ENCODE data around the gene RAD51B. TPM values are rescaled to one million over a fixed set of nuclear protein-coding genes. Genes with fewer than 3 reads are reported as not detected.

The RAD51B gene
- total RNA-seq, 1 experiment from 2014 or later: 23.3 TPM

GRCh38 chr14:68499451-68499850 lies 679.9 kb downstream of the RAD51B start:
- Histone ChIP-seq H3K36me3 (ENCODE audit: insufficient read depth, low read length, poor library complexity, severe bottlenecking) (no peaks in the 10 kb centered on the region), H3K9me3 (ENCODE audit: low read depth, low read length, poor library complexity, severe bottlenecking) (no peaks in the 10 kb centered on the region), H3K4me1 (ENCODE audit: insufficient read depth, low read length, poor library complexity, severe bottlenecking) (peaks cover 4% of the 10 kb centered on the region), H3K27ac (ENCODE audit: low read depth, low read length, poor library complexity, severe bottlenecking) (no peak overlapping the region), H3K4me3 (ENCODE audit: low read depth, low read length, poor library complexity, severe bottlenecking) (no peak overlapping the region), H3K27me3 (replicated peaks; ENCODE audit: insufficient read depth, low read depth, low read length, poor library complexity) (no peaks in the 10 kb centered on the region)
- ChIA-PET CTCF (no interaction called here), POLR2A (ENCODE audit: low non-redundant PET) (no interaction called here)
- no peak for TF ChIP-seq EZH2 (IDR thresholded peaks at IDR 0.05; ENCODE audit: borderline replicate concordance, low read depth, low read length, poor library complexity, severe bottlenecking)
- TF ChIP-seq, protein P1, sequence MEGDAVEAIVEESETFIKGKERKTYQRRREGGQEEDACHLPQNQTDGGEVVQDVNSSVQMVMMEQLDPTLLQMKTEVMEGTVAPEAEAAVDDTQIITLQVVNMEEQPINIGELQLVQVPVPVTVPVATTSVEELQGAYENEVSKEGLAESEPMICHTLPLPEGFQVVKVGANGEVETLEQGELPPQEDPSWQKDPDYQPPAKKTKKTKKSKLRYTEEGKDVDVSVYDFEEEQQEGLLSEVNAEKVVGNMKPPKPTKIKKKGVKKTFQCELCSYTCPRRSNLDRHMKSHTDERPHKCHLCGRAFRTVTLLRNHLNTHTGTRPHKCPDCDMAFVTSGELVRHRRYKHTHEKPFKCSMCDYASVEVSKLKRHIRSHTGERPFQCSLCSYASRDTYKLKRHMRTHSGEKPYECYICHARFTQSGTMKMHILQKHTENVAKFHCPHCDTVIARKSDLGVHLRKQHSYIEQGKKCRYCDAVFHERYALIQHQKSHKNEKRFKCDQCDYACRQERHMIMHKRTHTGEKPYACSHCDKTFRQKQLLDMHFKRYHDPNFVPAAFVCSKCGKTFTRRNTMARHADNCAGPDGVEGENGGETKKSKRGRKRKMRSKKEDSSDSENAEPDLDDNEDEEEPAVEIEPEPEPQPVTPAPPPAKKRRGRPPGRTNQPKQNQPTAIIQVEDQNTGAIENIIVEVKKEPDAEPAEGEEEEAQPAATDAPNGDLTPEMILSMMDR (conservative IDR thresholded peaks at IDR 0.05; ENCODE audit: low read depth, low read length): no peak
- DNase-seq (ENCODE audit: low spot score): no peak
- intact Hi-C loops (cut with micrococcal nuclease; ENCODE audit: unreplicated experiment): no loop called here
- BruUV-seq (replicated peaks): no TSS peak

GRCh38 chr14:68501171-68501570 lies 681.6 kb downstream of the RAD51B start:
- intact Hi-C loops (cut with micrococcal nuclease; ENCODE audit: unreplicated experiment): no loop called here
- CTCF ChIA-PET: no interaction called here

DNA sequence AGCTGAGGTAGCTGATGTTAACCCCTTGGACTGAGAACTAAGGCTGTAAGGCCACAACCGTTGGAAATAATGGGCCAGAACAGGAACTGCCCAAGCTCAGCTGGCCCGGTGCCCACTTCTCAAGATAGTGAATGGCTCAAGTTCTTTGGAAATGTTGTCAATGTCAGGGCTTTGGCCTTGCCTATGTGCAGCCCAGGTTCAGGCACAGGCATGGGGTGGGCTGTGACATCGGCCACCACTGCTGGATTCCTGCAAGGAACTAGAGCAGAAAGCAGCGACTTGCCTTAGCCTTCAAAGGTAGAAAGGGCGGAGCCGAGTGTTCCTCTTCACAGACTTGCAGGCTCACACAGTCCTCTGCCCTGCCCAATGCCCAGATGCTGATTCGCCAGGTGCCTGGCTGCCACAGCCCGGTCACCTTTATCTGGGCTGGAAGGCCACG lies 682.1 kb downstream of the RAD51B start:
- ChIA-PET CTCF (no interaction called here), POLR2A (ENCODE audit: low non-redundant PET) (no interaction called here)
- no TSS peak for BruUV-seq (replicated peaks)

More at GRCh38 chr14:68501171-68501570, 681.6 kb downstream of the RAD51B start:
- Histone ChIP-seq H3K9me3 (ENCODE audit: low read depth, low read length, poor library complexity, severe bottlenecking) (no peaks in the 10 kb centered on the region), H3K36me3 (ENCODE audit: insufficient read depth, low read length, poor library complexity, severe bottlenecking) (no peaks in the 10 kb centered on the region), H3K27me3 (replicated peaks; ENCODE audit: insufficient read depth, low read depth, low read length, poor library complexity) (no peaks in the 10 kb centered on the region), H3K4me3 (ENCODE audit: low read depth, low read length, poor library complexity, severe bottlenecking) (no peak overlapping the region), H3K4me1 (ENCODE audit: insufficient read depth, low read length, poor library complexity, severe bottlenecking) (peaks cover 4% of the 10 kb centered on the region), H3K27ac (ENCODE audit: low read depth, low read length, poor library complexity, severe bottlenecking) (no peak overlapping the region)
- POLR2A ChIA-PET (ENCODE audit: low non-redundant PET): no interaction called here
- no TSS peak for BruUV-seq (replicated peaks)
- no peak for TF ChIP-seq EZH2 (IDR thresholded peaks at IDR 0.05; ENCODE audit: borderline replicate concordance, low read depth, low read length, poor library complexity, severe bottlenecking)
- TF ChIP-seq, protein P1 (conservative IDR thresholded peaks at IDR 0.05; ENCODE audit: low read depth, low read length): no peak
- DNase-seq (ENCODE audit: low spot score): no peak

More for the DNA sequence above, 682.1 kb downstream of the RAD51B start:
- Histone ChIP-seq H3K27me3 (replicated peaks; ENCODE audit: insufficient read depth, low read depth, low read length, poor library complexity) (no peaks in the 10 kb centered on the region), H3K36me3 (ENCODE audit: insufficient read depth, low read length, poor library complexity, severe bottlenecking) (no peaks in the 10 kb centered on the region), H3K9me3 (ENCODE audit: low read depth, low read length, poor library complexity, severe bottlenecking) (no peaks in the 10 kb centered on the region), H3K4me1 (ENCODE audit: insufficient read depth, low read length, poor library complexity, severe bottlenecking) (peaks cover 4% of the 10 kb centered on the region), H3K27ac (ENCODE audit: low read depth, low read length, poor library complexity, severe bottlenecking) (no peak overlapping the region), H3K4me3 (ENCODE audit: low read depth, low read length, poor library complexity, severe bottlenecking) (no peak overlapping the region)
- intact Hi-C loops (cut with micrococcal nuclease; ENCODE audit: unreplicated experiment): no loop called here
- no peak for DNase-seq (ENCODE audit: low spot score)
- no peak for TF ChIP-seq EZH2 (IDR thresholded peaks at IDR 0.05; ENCODE audit: borderline replicate concordance, low read depth, low read length, poor library complexity, severe bottlenecking)
- TF ChIP-seq, protein P1 (conservative IDR thresholded peaks at IDR 0.05; ENCODE audit: low read depth, low read length): no peak

Measured in A673 (cell line).